Liver (tissue), 9 donors: ENCODE data around the gene SIRT1. TPM values are rescaled to one million over a fixed set of nuclear protein-coding genes. Genes with fewer than 3 reads are reported as not detected.

ENCODE experiments used
- DNase-seq: peaks from one replicate; pipeline ENCODE4 v3.0.0-alpha.2; 2017; ENCODE audit warnings: low spot score
- H3K27ac ChIP-seq, 2 donors: one replicate each; pipeline ENCODE4 v1.7.0; 2013; ENCODE audit warnings: inconsistent platforms in 2 of 2, low read length in 2 of 2, control low read depth in 1 of 2, low read depth in 1 of 2, mild to moderate bottlenecking in 1 of 2
- H3K27me3 ChIP-seq, 4 donors: one replicate each; pipeline versions ENCODE4 v1.6.1 to v1.7.0; 2013; ENCODE audit warnings: low read length in 3 of 4, inconsistent platforms in 1 of 4, mild to moderate bottlenecking in 1 of 4, moderate library complexity in 1 of 4; ENCODE audit not compliant: control insufficient read depth in 4 of 4, insufficient read depth in 4 of 4
- H3K36me3 ChIP-seq, 4 donors: one replicate each; pipeline versions ENCODE4 v1.6.1 to v1.7.0; 2013; ENCODE audit warnings: low read length in 3 of 4, mild to moderate bottlenecking in 3 of 4, low read depth in 1 of 4, moderate library complexity in 1 of 4; ENCODE audit not compliant: control insufficient read depth in 4 of 4, insufficient read depth in 3 of 4
- H3K4me1 ChIP-seq, 4 donors: one replicate each; pipeline versions ENCODE4 v1.6.1 to v1.7.0; 2013; ENCODE audit warnings: low read length in 3 of 4, mild to moderate bottlenecking in 3 of 4, moderate library complexity in 1 of 4; ENCODE audit not compliant: control insufficient read depth in 4 of 4, insufficient read depth in 4 of 4
- H3K4me3 ChIP-seq, 3 donors: one replicate each; pipeline versions ENCODE4 v1.6.1 to v1.7.0; 2013; ENCODE audit warnings: low read length in 3 of 3, control low read depth in 1 of 3, low read depth in 1 of 3, mild to moderate bottlenecking in 1 of 3
- H3K9ac ChIP-seq, 2 donors: one replicate each; pipeline ENCODE4 v1.7.0; 2013; ENCODE audit warnings: low read length in 2 of 2, mild to moderate bottlenecking in 2 of 2, moderate library complexity in 2 of 2, control low read depth in 1 of 2, low read depth in 1 of 2
- H3K9me3 ChIP-seq, 4 donors: one replicate each; pipeline versions ENCODE4 v1.6.1 to v1.7.0; 2013; ENCODE audit warnings: low read length in 3 of 4; ENCODE audit not compliant: control insufficient read depth in 4 of 4
- ATF3 ChIP-seq: IDR thresholded peaks from 2 replicates; pipeline ENCODE4 v1.6.1; 2016; ENCODE audit warnings: antibody characterized with exemption
- CTCF ChIP-seq: fragments of 150-350 bp; IDR thresholded peaks from 2 replicates; pipeline ENCODE4 v1.5.1; 2017; ENCODE audit warnings: improper control_type of control experiment, low read depth, low read length; ENCODE audit not compliant: missing input control
- EGR1 ChIP-seq, 2 donors: IDR thresholded peaks; 2 replicates each; pipeline ENCODE4 v1.6.1; 2016 to 2018; ENCODE audit warnings: antibody characterized with exemption in 2 of 2, low read depth in 2 of 2
- FOXA1 ChIP-seq: IDR thresholded peaks from 2 replicates; pipeline ENCODE4 v1.6.1; 2016; ENCODE audit warnings: antibody characterized with exemption
- FOXA2 ChIP-seq: IDR thresholded peaks from 2 replicates; pipeline ENCODE4 v1.6.1; 2016; ENCODE audit warnings: antibody characterized with exemption
- GABPA ChIP-seq, 2 donors: IDR thresholded peaks in 1 of 2; conservative IDR thresholded peaks in 1 of 2; 2 replicates each; pipeline ENCODE4 v1.6.1; 2016; ENCODE audit warnings: antibody characterized with exemption in 2 of 2, mild to moderate bottlenecking in 1 of 2, moderate library complexity in 1 of 2
- HNF4A ChIP-seq, 2 donors: conservative IDR thresholded peaks; 2 replicates each; pipeline ENCODE4 v1.6.1; 2016; ENCODE audit warnings: antibody characterized with exemption in 2 of 2, mild to moderate bottlenecking in 2 of 2
- HNF4G ChIP-seq: IDR thresholded peaks from 2 replicates; pipeline ENCODE4 v1.6.1; 2016; ENCODE audit warnings: antibody characterized with exemption
- JUND ChIP-seq, 2 donors: IDR thresholded peaks; 2 replicates each; pipeline ENCODE4 v1.6.1; 2016; ENCODE audit warnings: antibody characterized with exemption in 2 of 2
- MAX ChIP-seq: IDR thresholded peaks from 2 replicates; pipeline ENCODE4 v1.6.1; 2016; ENCODE audit warnings: antibody characterized with exemption
- NR2F2 ChIP-seq: IDR thresholded peaks from 2 replicates; pipeline ENCODE4 v1.6.1; 2016; ENCODE audit warnings: antibody characterized with exemption
- RAD21 ChIP-seq, 2 donors: IDR thresholded peaks; 2 replicates each; pipeline ENCODE4 v1.6.1; 2016; ENCODE audit warnings: antibody characterized with exemption in 2 of 2, mild to moderate bottlenecking in 2 of 2
- REST ChIP-seq: IDR thresholded peaks from 2 replicates; pipeline ENCODE4 v1.6.1; 2016; ENCODE audit warnings: antibody characterized with exemption, mild to moderate bottlenecking
- RXRA ChIP-seq, 2 donors: IDR thresholded peaks; 2 replicates each; pipeline ENCODE4 v1.6.1; 2017 to 2018; ENCODE audit warnings: antibody characterized with exemption in 2 of 2, mild to moderate bottlenecking in 1 of 2
- SP1 ChIP-seq: IDR thresholded peaks from 2 replicates; pipeline ENCODE4 v1.6.1; 2018; ENCODE audit warnings: antibody characterized with exemption, mild to moderate bottlenecking
- TAF1 ChIP-seq: conservative IDR thresholded peaks from 2 replicates; pipeline ENCODE4 v1.6.1; 2016; ENCODE audit warnings: antibody characterized with exemption, mild to moderate bottlenecking
- YY1 ChIP-seq: IDR thresholded peaks from 2 replicates; pipeline ENCODE4 v1.6.1; 2016; ENCODE audit warnings: antibody characterized with exemption, mild to moderate bottlenecking
- ZBTB33 ChIP-seq: IDR thresholded peaks from 2 replicates; pipeline ENCODE4 v1.6.1; 2016; ENCODE audit warnings: antibody characterized with exemption
- WGBS: extraction: QIAGEN DNeasy Blood & Tissue Kit; methylation state at CpG from one replicate; pipeline ENCODE4 v1.1.7; 2013; 5-methylcytosine and 5-hydroxymethylcytosine counted together
- polyA plus RNA-seq, 2 donors: library from polyadenylated mRNA; stranded (reverse) in 1 of 2; unstranded in 1 of 2; fragments of 200-250 nt in 1 of 2; fragments of >200 nt in 1 of 2; fragmentation: Nextera tagmentation in 1 of 2; extraction: Ambion mirVana in 1 of 2; gene quantifications; one replicate each; pipeline versions ENCODE4 v1.2.1 to v1.2.3, GENCODE V29; 2013 to 2015
- total RNA-seq, 2 donors: library from RNA; depleted of rRNA; stranded (reverse); fragments of >200 nt; gene quantifications; one replicate each; pipeline ENCODE4 v1.2.3, GENCODE V29; 2014
- donor health status: healthy.
- donor health status: healthy.
- donor health status: healthy.
- donor health status: healthy.
- donor health status: healthy.

SIRT1 gene
- total and polyA plus RNA-seq, 4 donors: 3.0 to 14.8 (median 7.8) TPM

- TF ChIP-seq CTCF (no peak), HNF4A (conservative IDR thresholded peaks at IDR 0.05) (no peak), JUND (IDR thresholded peaks at IDR 0.05) (no peak)
These were observed 71.2 kb downstream of the SIRT1 start (continued) for GRCh38 chr10:67955614-67956013.

- H3K27ac ChIP-seq: peak overlapping the region in 1 of 2 donors; percentile 14
- no peak overlapping the region for H3K4me3 ChIP-seq
- H3K27me3 ChIP-seq: no peaks in the 10 kb centered on the region
- H3K36me3 ChIP-seq: peaks cover 0 to 4% (median 0%) of the 10 kb centered on the region in 4 donors
- no peaks in the 10 kb centered on the region for H3K9me3 ChIP-seq
- peaks cover 0 to 5% (median 1%) of the 10 kb centered on the region in 4 donors for H3K4me1 ChIP-seq
- 52% methylated on average over 8 of the region's 8 CpGs for WGBS
- H3K9ac ChIP-seq: no peak overlapping the region
- DNase-seq: no peak
- TF ChIP-seq TAF1 (peak; percentile 30), FOXA1 (peak; percentile 34), SP1 (peak; percentile 83), RXRA (IDR thresholded peaks at IDR 0.05) (peak; percentile 97 to 98), MAX (peak; percentile 70), NR2F2 (peak; percentile 76), HNF4G (peak; percentile 73), REST (peak; percentile 10), JUND (IDR thresholded peaks at IDR 0.05) (peak; percentile 49 to 68), HNF4A (conservative IDR thresholded peaks at IDR 0.05) (peak; percentile 80 to 88), RAD21 (IDR thresholded peaks at IDR 0.05) (peak; percentile 19 to 45), FOXA2 (peak; percentile 40), CTCF (no peak), GABPA (IDR thresholded peaks at IDR 0.05 in 1 of 2, conservative IDR thresholded peaks at IDR 0.05 in 1 of 2) (no peak), ATF3 (peak; percentile 52), EGR1 (IDR thresholded peaks at IDR 0.05; ENCODE audit: low read depth in 2 of 2) (peak in 1 of 2 donors; percentile 42), ZBTB33 (no peak), YY1 (no peak)
These were observed 75.5 kb downstream of the SIRT1 start for GRCh38 chr10:67959839-67960476.
